GM12865 (cell line): ENCODE results near the gene TYSND1.

Experiments used
- DNase-seq: peaks from one replicate; pipeline ENCODE4 v3.0.0; 2010; ENCODE audit warnings: low read depth
- H3K4me3 ChIP-seq: 2 replicates; pipeline ENCODE4 v1.5.1; 2011; ENCODE audit warnings: mild to moderate bottlenecking, low read depth, low read length, control low read depth
- TF ChIP-seq, protein P1 (sequence below): IDR thresholded peaks from 2 replicates; pipeline ENCODE4 v1.5.1; 2011; ENCODE audit warnings: low read length, control low read depth, low read depth, inconsistent platforms; ENCODE audit not compliant: insufficient read depth; ENCODE audit errors: missing control alignments

The TYSND1 gene

DNA sequence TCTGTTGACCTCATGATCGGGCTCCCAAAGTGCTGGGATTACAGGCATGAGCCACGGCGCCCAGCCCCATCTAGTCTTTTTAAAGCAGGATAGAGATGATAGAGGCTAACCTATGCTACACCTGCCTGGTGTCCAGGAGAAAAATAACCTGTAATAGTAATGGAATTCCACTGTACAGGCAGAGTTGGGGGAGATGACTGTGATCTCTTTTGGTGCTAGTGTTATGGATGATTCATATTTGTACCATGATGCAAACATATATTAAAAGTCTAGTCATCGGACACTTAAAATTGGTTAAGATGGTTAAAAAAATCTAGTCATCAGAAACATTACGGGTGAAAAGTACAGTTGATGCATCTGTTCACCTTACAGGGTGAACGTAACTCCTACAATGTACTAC, 29.9 kb upstream of the TYSND1 start:
- no peak for DNase-seq
- no peak overlapping the region for H3K4me3 ChIP-seq
- TF ChIP-seq, protein P1, sequence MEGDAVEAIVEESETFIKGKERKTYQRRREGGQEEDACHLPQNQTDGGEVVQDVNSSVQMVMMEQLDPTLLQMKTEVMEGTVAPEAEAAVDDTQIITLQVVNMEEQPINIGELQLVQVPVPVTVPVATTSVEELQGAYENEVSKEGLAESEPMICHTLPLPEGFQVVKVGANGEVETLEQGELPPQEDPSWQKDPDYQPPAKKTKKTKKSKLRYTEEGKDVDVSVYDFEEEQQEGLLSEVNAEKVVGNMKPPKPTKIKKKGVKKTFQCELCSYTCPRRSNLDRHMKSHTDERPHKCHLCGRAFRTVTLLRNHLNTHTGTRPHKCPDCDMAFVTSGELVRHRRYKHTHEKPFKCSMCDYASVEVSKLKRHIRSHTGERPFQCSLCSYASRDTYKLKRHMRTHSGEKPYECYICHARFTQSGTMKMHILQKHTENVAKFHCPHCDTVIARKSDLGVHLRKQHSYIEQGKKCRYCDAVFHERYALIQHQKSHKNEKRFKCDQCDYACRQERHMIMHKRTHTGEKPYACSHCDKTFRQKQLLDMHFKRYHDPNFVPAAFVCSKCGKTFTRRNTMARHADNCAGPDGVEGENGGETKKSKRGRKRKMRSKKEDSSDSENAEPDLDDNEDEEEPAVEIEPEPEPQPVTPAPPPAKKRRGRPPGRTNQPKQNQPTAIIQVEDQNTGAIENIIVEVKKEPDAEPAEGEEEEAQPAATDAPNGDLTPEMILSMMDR = no peak

GRCh38 chr10:70175516-70175915, 29.0 kb upstream of the TYSND1 start:
- TF ChIP-seq, protein P1 = no peak

DNA sequence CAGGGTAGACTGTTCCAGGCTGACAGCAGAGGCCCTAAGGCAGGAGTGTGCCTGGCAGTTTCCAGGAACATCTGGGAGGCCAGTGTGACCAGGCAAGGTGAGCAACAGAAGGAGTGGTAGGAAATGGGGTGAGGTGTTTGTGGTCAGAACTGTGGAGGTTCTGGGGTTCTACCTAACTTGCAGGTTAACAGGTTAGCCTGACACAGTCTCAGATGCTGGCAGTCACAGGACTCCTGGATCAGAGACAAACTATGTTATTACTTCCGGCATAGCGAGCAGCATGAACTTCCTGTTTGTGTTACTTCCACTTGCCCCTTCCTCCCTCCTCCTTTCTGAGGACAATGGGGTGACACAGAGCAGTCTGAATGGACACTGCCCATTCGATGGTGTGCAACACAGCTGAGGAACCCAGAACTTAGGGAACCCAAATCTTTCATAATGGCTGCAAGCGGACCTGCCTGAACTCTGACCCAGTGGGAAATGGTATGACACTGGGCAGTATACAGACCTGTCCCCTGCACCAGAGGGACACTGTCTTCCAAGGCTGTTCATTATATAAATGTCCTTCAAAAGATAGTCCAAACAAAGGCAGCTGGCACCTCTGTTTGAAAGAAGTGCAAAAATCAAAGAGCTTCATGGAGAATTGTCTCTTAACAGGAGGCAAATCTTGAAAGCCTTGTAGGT, 27.7 kb upstream of the TYSND1 start:
- H3K4me3 ChIP-seq = no peak overlapping the region
- peak; percentile 51 for DNase-seq
- TF ChIP-seq, protein P1 = no peak

More at GRCh38 chr10:70175516-70175915, 29.0 kb upstream of the TYSND1 start:
- no peak for DNase-seq
- no peak overlapping the region for H3K4me3 ChIP-seq

DNA sequence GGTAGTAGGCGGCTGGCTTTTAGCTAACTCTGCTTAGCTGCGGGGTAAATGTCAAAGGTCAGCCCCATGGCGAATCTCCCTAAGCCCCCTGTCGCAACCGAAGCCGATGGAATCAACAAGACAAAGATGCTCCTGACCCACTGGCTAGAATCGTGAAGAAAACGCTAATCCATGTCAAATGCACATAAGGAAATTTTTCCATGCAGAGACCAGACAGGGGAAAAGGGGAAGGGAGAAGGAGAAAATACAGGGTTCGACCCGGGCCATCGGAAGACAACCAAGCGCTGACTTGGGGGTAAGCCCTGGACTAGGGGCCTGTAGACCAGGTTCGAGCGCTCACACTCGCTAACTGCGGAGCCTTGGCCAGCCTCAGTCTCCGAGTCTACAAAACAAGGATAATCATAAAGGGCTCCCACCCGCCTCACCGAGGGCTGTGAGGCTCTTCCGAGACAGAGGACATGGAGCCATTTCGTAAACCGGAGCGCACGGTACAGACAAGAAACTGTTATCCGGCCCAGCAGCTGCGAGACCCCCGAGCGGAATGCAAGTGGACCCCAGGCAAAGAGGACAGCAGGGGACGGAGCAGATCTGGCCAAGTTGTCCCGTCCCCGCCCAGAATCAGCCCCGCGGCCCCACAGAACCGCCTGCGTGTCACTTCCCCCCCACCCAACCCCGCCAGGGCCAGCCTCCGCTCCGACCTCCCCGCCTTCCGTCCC, 23.3 kb upstream of the TYSND1 start:
- peak overlapping the region; percentile 99 for H3K4me3 ChIP-seq
- TF ChIP-seq, protein P1 = no peak
- DNase-seq = no peak

DNA sequence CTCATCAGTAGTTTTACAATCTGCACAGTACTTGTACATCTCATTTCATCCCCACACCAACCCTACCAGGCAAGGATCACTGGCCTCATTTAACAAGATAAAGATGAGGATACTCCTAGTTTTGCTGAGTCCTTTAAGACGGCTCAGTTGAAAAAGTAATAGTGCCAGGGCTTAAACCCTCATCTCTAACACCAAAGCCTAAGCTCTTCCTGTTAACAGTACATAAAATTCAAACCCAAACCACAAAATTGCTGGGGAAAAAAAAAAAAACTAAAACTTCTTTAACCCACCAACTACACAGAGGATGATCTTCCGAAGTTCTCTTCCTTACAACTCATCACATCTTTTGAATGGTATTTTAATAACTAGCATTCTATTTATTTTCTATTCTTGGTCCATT, 22.5 kb upstream of the TYSND1 start:
- DNase-seq = no peak
- H3K4me3 ChIP-seq = peak overlapping the region; percentile 99
- TF ChIP-seq, protein P1 = no peak

DNA sequence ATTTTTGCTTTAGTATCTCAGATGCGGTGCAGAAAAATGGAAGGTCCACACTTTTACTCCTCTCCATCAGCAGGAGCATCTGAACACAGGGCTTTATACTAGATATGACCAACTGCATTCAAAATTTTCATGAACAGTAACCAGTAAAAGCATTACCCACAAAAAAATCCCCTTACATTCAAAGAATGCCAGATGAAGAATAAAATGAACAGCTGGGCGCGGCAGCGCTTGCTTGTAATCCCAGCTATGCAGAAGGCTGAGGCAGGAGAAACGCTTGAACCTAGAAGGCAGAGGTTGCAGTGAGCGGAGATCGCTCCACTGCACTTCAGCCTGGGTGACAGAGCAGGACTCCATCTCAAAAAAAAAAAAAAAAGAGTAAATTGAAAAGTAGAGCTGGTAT, 20.7 kb upstream of the TYSND1 start:
- DNase-seq = peak; percentile 48
- H3K4me3 ChIP-seq = peak overlapping the region; percentile 7; the same call in 1 of the 2 replicates
- TF ChIP-seq, protein P1 = no peak
